ENCODE data around the gene TEKTIP1.
"Not testable (repeated sequence)": the region's sequence is repeated elsewhere in the genome, so short reads cannot be mapped to it uniquely, and the experiment has no call there.

TEKTIP1 gene

DNA sequence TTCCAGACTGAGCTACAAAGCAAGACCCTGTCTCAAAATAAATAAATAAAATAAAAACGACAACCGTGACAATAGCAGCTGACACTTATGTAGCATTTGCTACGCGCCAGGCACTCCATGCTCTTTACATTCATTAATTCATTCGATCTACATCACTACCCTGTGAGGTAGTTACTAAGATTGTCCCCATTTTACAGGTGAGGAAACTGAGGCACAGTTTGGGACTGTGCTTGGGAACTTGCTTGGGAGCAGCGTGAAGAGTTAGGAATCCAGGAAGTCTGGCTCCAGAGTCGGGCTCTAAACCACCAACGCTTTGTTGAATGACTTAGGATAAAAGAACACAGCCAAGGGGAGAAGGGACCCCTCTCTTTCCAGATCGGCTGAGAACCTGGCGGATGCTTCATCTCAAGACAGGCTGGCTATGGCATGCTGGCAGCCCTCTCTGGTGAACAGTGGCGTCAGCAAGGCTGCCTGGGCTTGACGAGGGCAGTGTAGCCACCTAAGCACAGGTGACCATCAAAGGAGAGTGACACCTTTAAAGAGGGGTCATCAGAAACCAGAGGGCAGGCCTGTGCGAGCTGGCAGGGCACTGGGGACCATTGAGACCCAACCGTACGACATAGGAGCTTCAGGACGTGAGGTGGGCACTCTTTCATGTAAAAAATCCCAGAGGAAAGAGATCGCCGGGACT, 39.1 kb upstream of the TEKTIP1 start:
- Histone ChIP-seq H3K27ac (ENCODE audit: low read length) (peak overlapping the region; percentile 93), H3K36me3 (ENCODE audit: control insufficient read depth in 2 of 2, insufficient read depth in 2 of 2, low read length in 2 of 2) (peaks cover 9 to 14% of the 10 kb centered on the region in 2 donors), H3K4me3 (ENCODE audit: low read length in 2 of 2) (peak overlapping the region; percentile 99), H3K27me3 (ENCODE audit: control insufficient read depth in 1 of 2, insufficient read depth in 2 of 2, low read length in 2 of 2) (no peaks in the 10 kb centered on the region), H3K9me3 (ENCODE audit: control insufficient read depth in 2 of 2, low read length in 2 of 2) (no peaks in the 10 kb centered on the region), H3K4me1 (ENCODE audit: control insufficient read depth, insufficient read depth, low read length) (peaks cover 11% of the 10 kb centered on the region), H3K9ac (ENCODE audit: low read length in 2 of 2) (peak overlapping the region; percentile 94 to 96)

- H3K4me3 ChIP-seq (ENCODE audit: low read length in 2 of 2), result peak within 1 kb of the TSS; percentile 99
- no peaks in the 10 kb centered on the region for H3K27me3 ChIP-seq (ENCODE audit: control insufficient read depth in 1 of 2, insufficient read depth in 2 of 2, low read length in 2 of 2)
- H3K27ac ChIP-seq (ENCODE audit: low read length), result peak within 1 kb of the TSS; percentile 93
- H3K4me1 ChIP-seq (ENCODE audit: control insufficient read depth, insufficient read depth, low read length), result peaks cover 13% of the 10 kb centered on the region
- H3K36me3 ChIP-seq (ENCODE audit: control insufficient read depth in 2 of 2, insufficient read depth in 2 of 2, low read length in 2 of 2), result peaks cover 6 to 10% of the 10 kb centered on the region in 2 donors
- peak within 1 kb of the TSS; percentile 94 to 96 for H3K9ac ChIP-seq (ENCODE audit: low read length in 2 of 2)
- no peaks in the 10 kb centered on the region for H3K9me3 ChIP-seq (ENCODE audit: control insufficient read depth in 2 of 2, low read length in 2 of 2)
Observed at GRCh38 chr19:3500429-3501101, 38.4 kb upstream of the TEKTIP1 start, which contains the start of gene DOHH. Gene DOHH (minus strand): TSS chr19:3500674. CDS start chr19:3496814, 3,860 bp downstream.

DNA sequence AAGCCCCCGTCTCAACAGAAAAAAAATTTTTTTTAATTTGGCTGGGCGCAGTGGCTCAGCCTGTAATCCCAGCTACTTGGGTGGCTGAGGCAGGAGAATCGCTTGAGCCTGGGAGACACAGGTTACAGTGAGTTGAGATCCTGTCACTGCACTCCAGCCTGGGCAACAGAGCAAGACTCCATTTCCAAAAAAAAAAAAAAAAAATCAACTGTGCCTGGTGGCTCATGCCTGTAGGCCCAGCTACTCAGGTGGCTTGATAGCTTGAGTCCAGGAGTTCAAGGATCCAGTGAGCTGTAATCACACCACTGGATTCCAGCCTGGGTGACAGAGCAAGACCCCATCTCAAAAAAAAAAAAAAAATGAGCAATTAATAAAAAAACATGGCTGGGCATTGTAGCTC, 37.2 kb upstream of the TEKTIP1 start:
- H3K9me3 ChIP-seq (ENCODE audit: control insufficient read depth in 2 of 2, low read length in 2 of 2), result no peaks in the 10 kb centered on the region
- no peak overlapping the region for H3K9ac ChIP-seq (ENCODE audit: low read length in 2 of 2)
- no peaks in the 10 kb centered on the region for H3K27me3 ChIP-seq (ENCODE audit: control insufficient read depth in 1 of 2, insufficient read depth in 2 of 2, low read length in 2 of 2)
- H3K36me3 ChIP-seq (ENCODE audit: control insufficient read depth in 2 of 2, insufficient read depth in 2 of 2, low read length in 2 of 2), result peaks cover 2 to 5% of the 10 kb centered on the region in 2 donors
- H3K4me1 ChIP-seq (ENCODE audit: control insufficient read depth, insufficient read depth, low read length), result peaks cover 14% of the 10 kb centered on the region
- no peak overlapping the region for H3K27ac ChIP-seq (ENCODE audit: low read length)
- H3K4me3 ChIP-seq (ENCODE audit: low read length in 2 of 2), result no peak overlapping the region

DNA sequence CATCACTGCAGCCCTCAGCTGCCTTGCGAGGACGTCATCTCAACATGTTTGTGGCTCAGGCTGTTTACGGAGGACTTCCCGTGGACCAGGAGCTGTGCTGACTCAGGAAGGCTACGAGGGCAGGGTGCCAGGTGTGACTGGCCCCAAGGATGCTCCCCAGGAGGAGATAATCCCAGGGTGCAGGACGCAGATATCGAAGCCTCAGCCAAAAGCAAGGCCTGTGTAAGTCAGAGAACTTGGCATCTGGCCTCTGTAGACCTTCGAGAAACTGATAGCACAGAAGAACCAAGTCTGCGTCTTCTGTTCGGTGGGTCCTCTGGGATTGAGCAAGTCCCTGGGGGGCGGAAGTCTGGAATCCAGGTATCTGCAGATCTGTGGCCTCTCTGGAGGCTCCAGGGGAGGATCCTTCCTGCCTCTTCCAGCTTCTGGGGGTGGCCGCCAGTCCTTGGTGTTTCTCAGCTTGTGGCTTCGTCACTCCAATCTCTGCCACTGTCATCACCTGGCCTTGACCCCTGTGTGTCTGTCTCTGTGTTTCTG, 35.9 kb upstream of the TEKTIP1 start:
- Histone ChIP-seq H3K27me3 (ENCODE audit: control insufficient read depth in 1 of 2, insufficient read depth in 2 of 2, low read length in 2 of 2) (no peaks in the 10 kb centered on the region), H3K4me3 (ENCODE audit: low read length in 2 of 2) (no peak overlapping the region), H3K9ac (ENCODE audit: low read length in 2 of 2) (no peak overlapping the region), H3K9me3 (ENCODE audit: control insufficient read depth in 2 of 2, low read length in 2 of 2) (no peaks in the 10 kb centered on the region), H3K36me3 (ENCODE audit: control insufficient read depth in 2 of 2, insufficient read depth in 2 of 2, low read length in 2 of 2) (no peaks in the 10 kb centered on the region), H3K4me1 (ENCODE audit: control insufficient read depth, insufficient read depth, low read length) (peaks cover 22% of the 10 kb centered on the region), H3K27ac (ENCODE audit: low read length) (no peak overlapping the region)

GRCh38 chr19:3504735-3505134, 34.2 kb upstream of the TEKTIP1 start:
- Histone ChIP-seq H3K27ac (ENCODE audit: low read length) (no peak overlapping the region), H3K4me1 (ENCODE audit: control insufficient read depth, insufficient read depth, low read length) (peaks cover 26% of the 10 kb centered on the region), H3K4me3 (ENCODE audit: low read length in 2 of 2) (no peak overlapping the region), H3K9ac (ENCODE audit: low read length in 2 of 2) (no peak overlapping the region), H3K36me3 (ENCODE audit: control insufficient read depth in 2 of 2, insufficient read depth in 2 of 2, low read length in 2 of 2) (no peaks in the 10 kb centered on the region), H3K27me3 (ENCODE audit: control insufficient read depth in 1 of 2, insufficient read depth in 2 of 2, low read length in 2 of 2) (no peaks in the 10 kb centered on the region), H3K9me3 (ENCODE audit: control insufficient read depth in 2 of 2, low read length in 2 of 2) (no peaks in the 10 kb centered on the region)

- Histone ChIP-seq H3K9me3 (ENCODE audit: control insufficient read depth in 2 of 2, low read length in 2 of 2) (no peaks in the 10 kb centered on the region), H3K9ac (ENCODE audit: low read length in 2 of 2) (peak within 1 kb of the TSS; percentile 82 to 83), H3K4me1 (ENCODE audit: control insufficient read depth, insufficient read depth, low read length) (peaks cover 21% of the 10 kb centered on the region), H3K27ac (ENCODE audit: low read length) (peak within 1 kb of the TSS; percentile 69), H3K4me3 (ENCODE audit: low read length in 2 of 2) (peak within 1 kb of the TSS; percentile 89 to 97), H3K27me3 (ENCODE audit: control insufficient read depth in 1 of 2, insufficient read depth in 2 of 2, low read length in 2 of 2) (no peaks in the 10 kb centered on the region), H3K36me3 (ENCODE audit: control insufficient read depth in 2 of 2, insufficient read depth in 2 of 2, low read length in 2 of 2) (no peaks in the 10 kb centered on the region)
Observed at GRCh38 chr19:3505598-3506383, 33.2 kb upstream of the TEKTIP1 start, which contains the start of gene FZR1. Gene FZR1 (plus strand): TSS chr19:3506311. CDS start chr19:3522990, 16,679 bp downstream.

DNA sequence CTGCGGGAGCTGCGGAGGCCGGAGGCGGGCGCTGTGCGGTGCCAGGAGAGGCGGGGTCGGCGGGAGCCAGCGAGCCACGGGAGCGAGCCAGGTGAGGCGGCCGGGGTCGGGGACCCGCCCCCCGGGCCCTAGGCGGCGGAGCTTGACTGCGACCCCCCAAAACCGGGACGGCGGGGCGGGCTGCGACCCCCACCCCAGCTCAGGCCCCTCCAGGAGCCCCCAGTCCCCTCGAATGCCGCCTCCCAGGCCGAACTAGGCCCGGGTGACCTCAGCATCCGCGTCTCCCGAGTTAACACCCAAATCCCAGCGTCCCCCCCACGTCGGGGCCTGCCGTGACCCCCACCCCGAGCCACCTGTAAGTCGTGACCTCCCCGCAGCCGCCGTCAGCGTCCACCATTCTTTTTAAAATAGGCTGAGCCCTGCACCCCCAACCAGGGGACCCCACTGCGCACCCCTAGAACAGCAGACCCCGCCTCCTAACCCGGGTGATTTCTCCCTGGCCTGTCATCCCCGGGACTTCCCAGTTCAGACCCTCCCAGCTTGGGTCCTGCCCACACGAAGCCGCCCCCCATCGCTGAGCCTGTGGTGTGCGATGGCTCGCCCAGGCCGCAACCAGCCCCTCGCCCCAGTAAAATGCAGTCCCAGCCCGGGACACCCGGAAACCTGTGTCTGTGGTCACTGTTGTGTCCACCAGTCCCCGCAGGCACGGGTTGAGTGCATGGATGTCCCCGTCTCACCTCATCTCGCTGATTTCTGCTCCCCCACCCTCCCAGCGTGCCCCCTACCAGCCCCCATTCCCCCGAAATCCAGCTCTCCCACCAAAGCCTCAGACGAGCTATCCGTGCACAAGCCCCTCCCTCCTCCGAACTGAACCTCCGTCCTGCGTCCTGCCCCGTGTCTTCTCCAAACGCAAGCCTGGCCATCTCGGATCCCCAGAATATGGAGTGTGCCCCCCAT, 32.3 kb upstream of the TEKTIP1 start:
- H3K27ac ChIP-seq (ENCODE audit: low read length), result peak overlapping the region; percentile 69
- H3K36me3 ChIP-seq (ENCODE audit: control insufficient read depth in 2 of 2, insufficient read depth in 2 of 2, low read length in 2 of 2), result no peaks in the 10 kb centered on the region
- H3K9ac ChIP-seq (ENCODE audit: low read length in 2 of 2), result peak overlapping the region; percentile 82 to 83
- no peaks in the 10 kb centered on the region for H3K27me3 ChIP-seq (ENCODE audit: control insufficient read depth in 1 of 2, insufficient read depth in 2 of 2, low read length in 2 of 2)
- H3K9me3 ChIP-seq (ENCODE audit: control insufficient read depth in 2 of 2, low read length in 2 of 2), result no peaks in the 10 kb centered on the region
- H3K4me3 ChIP-seq (ENCODE audit: low read length in 2 of 2), result peak overlapping the region; percentile 73 to 97
- peaks cover 21% of the 10 kb centered on the region for H3K4me1 ChIP-seq (ENCODE audit: control insufficient read depth, insufficient read depth, low read length)

- H3K9me3 ChIP-seq (ENCODE audit: control insufficient read depth in 2 of 2, low read length in 2 of 2), result no peaks in the 10 kb centered on the region
- no peak overlapping the region for H3K27ac ChIP-seq (ENCODE audit: low read length)
- H3K27me3 ChIP-seq (ENCODE audit: control insufficient read depth in 1 of 2, insufficient read depth in 2 of 2, low read length in 2 of 2), result no peaks in the 10 kb centered on the region
- H3K36me3 ChIP-seq (ENCODE audit: control insufficient read depth in 2 of 2, insufficient read depth in 2 of 2, low read length in 2 of 2), result no peaks in the 10 kb centered on the region
- peak overlapping the region; percentile 60 to 82 for H3K9ac ChIP-seq (ENCODE audit: low read length in 2 of 2)
- H3K4me3 ChIP-seq (ENCODE audit: low read length in 2 of 2), result peak overlapping the region; percentile 73 to 97
- H3K4me1 ChIP-seq (ENCODE audit: control insufficient read depth, insufficient read depth, low read length), result peaks cover 23% of the 10 kb centered on the region
Observed at GRCh38 chr19:3507371-3508120, 31.4 kb upstream of the TEKTIP1 start.

DNA sequence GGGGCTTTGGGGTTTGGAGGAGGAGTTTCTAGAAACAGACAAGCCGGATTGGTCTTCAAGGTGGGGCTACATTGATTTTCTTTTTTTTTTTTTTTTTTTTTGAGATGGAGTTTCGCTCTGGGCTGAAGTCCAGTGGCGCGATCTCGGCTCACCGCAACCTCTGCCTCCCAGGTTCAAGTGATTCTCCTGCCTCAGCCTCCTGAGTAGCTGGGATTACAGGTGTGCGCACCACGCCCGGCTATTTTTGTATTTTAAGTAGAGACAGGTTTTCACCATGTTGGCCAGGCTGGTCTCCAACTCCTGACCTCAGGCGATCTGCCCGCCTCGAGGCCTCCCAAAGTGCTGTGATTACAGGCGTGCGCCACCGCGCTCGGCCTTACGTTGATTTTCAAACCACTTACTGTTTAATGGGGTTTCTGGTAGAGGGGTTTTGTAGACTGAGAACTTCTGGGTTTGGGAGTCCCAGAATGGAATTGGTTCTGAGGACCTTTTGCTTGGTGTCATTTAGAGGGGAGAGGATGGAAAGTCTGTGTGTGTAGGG, 30.8 kb upstream of the TEKTIP1 start:
- H3K36me3 ChIP-seq (ENCODE audit: control insufficient read depth in 2 of 2, insufficient read depth in 2 of 2, low read length in 2 of 2); H3K4me3 ChIP-seq (ENCODE audit: low read length in 2 of 2): not testable (repeated sequence)

More for the DNA sequence above, 30.8 kb upstream of the TEKTIP1 start:
- H3K9me3 ChIP-seq (ENCODE audit: control insufficient read depth in 2 of 2, low read length in 2 of 2); H3K27ac ChIP-seq (ENCODE audit: low read length); H3K27me3 ChIP-seq (ENCODE audit: control insufficient read depth in 1 of 2, insufficient read depth in 2 of 2, low read length in 2 of 2); H3K9ac ChIP-seq (ENCODE audit: low read length in 2 of 2): not testable (repeated sequence)
- peaks cover 23% of the 10 kb centered on the region for H3K4me1 ChIP-seq (ENCODE audit: control insufficient read depth, insufficient read depth, low read length)

Data from stomach smooth muscle (tissue), 2 donors.